ENCODE results near the gene KIF12. TPM values are rescaled to one million over a fixed set of nuclear protein-coding genes. Genes with fewer than 3 reads are reported as not detected.
A peak's percentile ranks its signal among the peaks of the same experiment; 100 is the strongest.

Gene KIF12
- total RNA-seq, 2 donors from 2014 or later, result not detected

- H3K36me3 ChIP-seq, result peaks cover 2% of the 10 kb centered on the region
- H3K27me3 ChIP-seq, result no peaks in the 10 kb centered on the region
- DNase-seq (ENCODE audit: low spot score), result peak; percentile 34
- H3K4me3 ChIP-seq, result no peak overlapping the region
- TF ChIP-seq CTCF (IDR thresholded peaks at IDR 0.05), result no peak
- H3K9me3 ChIP-seq, result no peaks in the 10 kb centered on the region
- H3K27ac ChIP-seq, result no peak overlapping the region
- peaks cover 0 to 8% of the 10 kb centered on the region in 2 donors for H3K4me1 ChIP-seq
Measured at GRCh38 chr9:114055894-114056293, 43.2 kb downstream of the KIF12 start.

- peak; percentile 50 for DNase-seq (ENCODE audit: low spot score)
- peaks cover 0 to 8% of the 10 kb centered on the region in 2 donors for H3K4me1 ChIP-seq
- H3K27me3 ChIP-seq, result no peaks in the 10 kb centered on the region
- no peak overlapping the region for H3K27ac ChIP-seq
- no peak overlapping the region for H3K4me3 ChIP-seq
- H3K36me3 ChIP-seq, result peaks cover 7% of the 10 kb centered on the region
- TF ChIP-seq CTCF (IDR thresholded peaks at IDR 0.05), result no peak
- H3K9me3 ChIP-seq, result no peaks in the 10 kb centered on the region
Measured at GRCh38 chr9:114055061-114055460, 44.0 kb downstream of the KIF12 start.

GRCh38 chr9:114054191-114054690, 44.9 kb downstream of the KIF12 start:
- DNase-seq (ENCODE audit: low spot score), result peak; percentile 43
- H3K9me3 ChIP-seq, result no peaks in the 10 kb centered on the region
- H3K27ac ChIP-seq, result no peak overlapping the region
- TF ChIP-seq CTCF (IDR thresholded peaks at IDR 0.05), result no peak
- peaks cover 0 to 5% of the 10 kb centered on the region in 2 donors for H3K4me1 ChIP-seq
- peaks cover 16% of the 10 kb centered on the region for H3K36me3 ChIP-seq
- H3K4me3 ChIP-seq, result no peak overlapping the region
- H3K27me3 ChIP-seq, result no peaks in the 10 kb centered on the region

- Histone ChIP-seq H3K27ac (no peak overlapping the region), H3K4me1 (no peaks in the 10 kb centered on the region), H3K27me3 (no peaks in the 10 kb centered on the region), H3K36me3 (peaks cover 24% of the 10 kb centered on the region), H3K9me3 (no peaks in the 10 kb centered on the region), H3K4me3 (no peak overlapping the region)
- TF ChIP-seq CTCF (IDR thresholded peaks at IDR 0.05), result no peak
- DNase-seq (ENCODE audit: low spot score), result peak; percentile 53
Measured at GRCh38 chr9:114053246-114054005, 45.7 kb downstream of the KIF12 start.

GRCh38 chr9:114051706-114052105, 47.4 kb downstream of the KIF12 start:
- Histone ChIP-seq H3K4me1 (no peaks in the 10 kb centered on the region), H3K9me3 (no peaks in the 10 kb centered on the region), H3K27me3 (no peaks in the 10 kb centered on the region), H3K36me3 (peaks cover 24% of the 10 kb centered on the region), H3K27ac (no peak overlapping the region), H3K4me3 (no peak overlapping the region)
- DNase-seq (ENCODE audit: low spot score), result peak; percentile 34
- TF ChIP-seq CTCF (IDR thresholded peaks at IDR 0.05), result no peak

All from right atrium auricular region (tissue), 2 donors.